Peyer's patch (tissue), 4 donors: Measurements from ENCODE around the gene HAUS3.

Experiments
- POLR2A ChIP-seq, 2 donors: fragments of 450-650 bp; IDR thresholded peaks; one replicate each; pipeline ENCODE4 v1.5.1; 2017; ENCODE audit warnings: antibody characterized with exemption in 2 of 2, mild to moderate bottlenecking in 2 of 2, moderate library complexity in 2 of 2
- TF ChIP-seq, protein P1 (sequence below), 6 experiments: fragments of 450-650 bp in 4 of 6; fragments of 200-600 bp in 2 of 6; sonication (generic) in 1 of 6; IDR thresholded peaks; one replicate each; pipeline ENCODE4 v1.5.1; 2017 to 2019; ENCODE audit warnings: antibody characterized with exemption in 6 of 6, mild to moderate bottlenecking in 3 of 6, moderate library complexity in 1 of 6

DNA sequence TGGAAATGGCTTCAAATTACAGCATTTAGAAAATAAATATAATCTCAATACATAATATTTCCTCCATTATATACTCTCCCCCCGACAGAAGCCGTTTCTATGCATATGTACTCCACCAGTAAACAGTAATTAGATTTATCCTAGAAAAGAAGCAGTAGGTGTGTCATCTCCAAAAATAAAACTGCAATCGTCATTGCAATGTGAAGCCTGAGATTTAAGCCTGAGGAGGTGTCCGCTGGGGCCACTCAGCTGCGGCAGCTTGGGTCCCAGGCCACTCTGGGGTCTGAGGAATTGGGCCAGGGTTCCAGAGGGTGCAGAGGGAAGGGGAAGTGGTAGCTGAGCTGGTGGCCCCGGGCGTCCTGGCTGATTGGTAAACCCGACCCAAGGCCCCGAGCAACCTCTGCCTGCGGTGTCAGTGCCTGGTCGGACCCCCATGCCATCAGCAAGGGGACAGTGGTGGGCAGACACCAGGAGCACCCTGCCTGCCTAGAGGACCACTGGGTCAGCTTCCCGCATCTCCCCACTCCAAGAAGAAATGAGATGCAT is 27.8 kb upstream of the HAUS3 start:
- TF ChIP-seq, protein P1, sequence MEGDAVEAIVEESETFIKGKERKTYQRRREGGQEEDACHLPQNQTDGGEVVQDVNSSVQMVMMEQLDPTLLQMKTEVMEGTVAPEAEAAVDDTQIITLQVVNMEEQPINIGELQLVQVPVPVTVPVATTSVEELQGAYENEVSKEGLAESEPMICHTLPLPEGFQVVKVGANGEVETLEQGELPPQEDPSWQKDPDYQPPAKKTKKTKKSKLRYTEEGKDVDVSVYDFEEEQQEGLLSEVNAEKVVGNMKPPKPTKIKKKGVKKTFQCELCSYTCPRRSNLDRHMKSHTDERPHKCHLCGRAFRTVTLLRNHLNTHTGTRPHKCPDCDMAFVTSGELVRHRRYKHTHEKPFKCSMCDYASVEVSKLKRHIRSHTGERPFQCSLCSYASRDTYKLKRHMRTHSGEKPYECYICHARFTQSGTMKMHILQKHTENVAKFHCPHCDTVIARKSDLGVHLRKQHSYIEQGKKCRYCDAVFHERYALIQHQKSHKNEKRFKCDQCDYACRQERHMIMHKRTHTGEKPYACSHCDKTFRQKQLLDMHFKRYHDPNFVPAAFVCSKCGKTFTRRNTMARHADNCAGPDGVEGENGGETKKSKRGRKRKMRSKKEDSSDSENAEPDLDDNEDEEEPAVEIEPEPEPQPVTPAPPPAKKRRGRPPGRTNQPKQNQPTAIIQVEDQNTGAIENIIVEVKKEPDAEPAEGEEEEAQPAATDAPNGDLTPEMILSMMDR (IDR thresholded peaks at IDR 0.05) = no peak
- no peak for TF ChIP-seq POLR2A (IDR thresholded peaks at IDR 0.05)
